T follicular helper cell (primary cell): ENCODE measurements around the gene PKDCC.

Experiments
- DNase-seq: peaks from one replicate; pipeline ENCODE4 v3.0.0-alpha.2; 2020; ENCODE audit warnings: low read depth

PKDCC gene

DNA sequence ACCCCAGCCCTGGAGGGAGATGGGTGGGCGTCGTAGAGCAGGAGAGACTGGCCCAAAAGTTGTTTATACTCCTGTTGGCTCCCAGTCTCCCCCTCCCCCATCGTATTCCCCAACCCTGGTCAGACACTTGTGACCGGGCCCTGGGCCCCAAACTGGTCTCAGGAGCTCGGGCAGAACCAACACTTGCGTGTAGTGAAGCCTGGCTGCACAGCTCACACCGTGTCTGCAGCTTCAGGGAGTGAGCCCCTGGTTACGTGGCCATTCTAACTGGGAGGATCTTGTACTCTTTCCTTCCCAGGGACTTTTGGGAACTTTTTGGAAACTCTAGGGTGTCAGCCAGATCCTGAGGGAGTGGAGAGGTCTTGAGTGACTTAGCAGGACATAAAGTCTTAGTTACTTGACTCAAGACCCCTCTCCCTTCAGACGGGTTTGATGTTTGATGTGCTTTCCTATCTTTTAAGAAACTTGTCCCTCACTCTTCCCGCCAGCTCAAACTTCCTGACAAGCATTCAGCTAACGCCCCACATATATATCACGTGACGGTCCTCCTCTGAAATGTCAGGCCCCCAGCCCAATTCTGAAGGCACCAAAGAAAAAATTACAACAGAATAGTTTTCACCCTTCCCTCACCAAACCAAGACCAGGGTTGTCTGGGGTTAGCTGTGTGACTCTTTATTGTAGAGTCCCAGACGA lies 2.3 kb downstream of the PKDCC start:
- DNase-seq, result no peak

DNA sequence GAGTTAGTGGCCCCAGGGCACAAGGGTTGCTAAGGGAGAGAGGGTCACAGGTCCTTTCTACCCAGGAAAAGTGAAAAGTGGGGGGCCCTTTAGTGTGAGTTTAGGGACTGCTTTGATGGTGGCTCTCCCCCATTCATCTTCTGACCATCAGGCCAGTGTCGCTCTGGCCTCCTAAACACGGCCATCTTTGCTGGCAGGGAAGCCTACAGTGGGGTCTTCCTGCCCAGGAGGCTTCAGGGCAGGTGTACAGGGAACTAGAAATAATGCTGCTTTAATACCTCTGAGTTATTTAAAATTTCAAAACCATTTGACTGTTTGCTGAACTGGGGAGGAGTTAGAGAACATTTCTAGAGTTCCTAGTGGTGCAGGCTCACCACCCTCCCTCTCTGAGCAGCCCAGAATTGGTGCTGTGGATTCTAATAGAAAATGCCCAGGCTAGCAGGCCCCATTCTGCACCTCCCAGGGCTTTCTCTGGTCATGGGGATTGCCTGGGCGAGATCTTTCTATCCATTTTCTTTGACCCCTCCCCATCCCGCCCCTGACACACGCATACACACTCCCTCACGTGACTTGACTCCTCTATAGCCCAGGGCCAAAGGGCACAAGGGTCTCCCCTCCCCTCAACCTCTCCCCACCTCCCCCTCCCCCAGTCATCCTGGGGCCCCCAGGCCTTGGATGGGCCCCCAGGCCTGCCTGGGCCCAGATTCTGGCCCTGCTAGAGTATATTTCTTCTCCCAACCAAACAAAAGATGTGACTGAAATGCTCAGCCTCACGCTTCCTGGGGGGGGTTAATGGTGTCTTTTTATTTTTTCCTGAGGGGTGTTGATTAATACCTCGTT lies 3.1 kb downstream of the PKDCC start:
- DNase-seq, result no peak

DNA sequence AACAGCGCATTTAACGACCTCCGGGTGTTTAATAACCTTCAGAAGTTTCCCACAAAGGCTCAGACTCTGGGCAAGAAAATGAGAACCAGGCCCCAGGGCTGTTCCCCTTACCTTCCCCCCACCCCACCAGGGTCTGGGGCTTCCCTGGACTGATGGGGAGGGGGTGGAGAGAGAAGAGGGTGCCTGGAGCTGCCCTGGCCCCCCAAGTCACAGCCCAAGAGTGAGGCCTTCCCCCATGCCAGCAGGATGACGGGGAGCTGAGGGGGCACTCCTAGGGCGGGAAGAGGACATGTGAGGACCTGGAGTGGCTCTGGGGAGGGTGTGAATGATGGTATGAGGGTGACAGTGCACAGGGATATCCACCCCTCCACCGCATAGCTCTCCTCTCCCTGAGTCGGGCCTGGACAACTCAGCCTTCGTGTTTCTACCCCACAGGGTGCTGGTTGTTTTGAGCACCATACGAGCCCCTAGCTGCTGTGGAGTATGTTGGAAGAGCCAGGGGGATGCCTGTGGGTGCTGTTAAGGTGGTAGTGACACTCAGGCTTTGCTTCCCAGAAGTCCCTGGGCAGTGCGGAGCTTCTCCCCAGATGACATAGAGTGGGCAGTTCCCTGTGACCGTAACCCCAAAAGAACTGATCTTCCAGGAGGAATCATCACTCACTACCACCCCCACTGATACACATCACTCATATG lies 3.9 kb downstream of the PKDCC start:
- no peak for DNase-seq

DNA sequence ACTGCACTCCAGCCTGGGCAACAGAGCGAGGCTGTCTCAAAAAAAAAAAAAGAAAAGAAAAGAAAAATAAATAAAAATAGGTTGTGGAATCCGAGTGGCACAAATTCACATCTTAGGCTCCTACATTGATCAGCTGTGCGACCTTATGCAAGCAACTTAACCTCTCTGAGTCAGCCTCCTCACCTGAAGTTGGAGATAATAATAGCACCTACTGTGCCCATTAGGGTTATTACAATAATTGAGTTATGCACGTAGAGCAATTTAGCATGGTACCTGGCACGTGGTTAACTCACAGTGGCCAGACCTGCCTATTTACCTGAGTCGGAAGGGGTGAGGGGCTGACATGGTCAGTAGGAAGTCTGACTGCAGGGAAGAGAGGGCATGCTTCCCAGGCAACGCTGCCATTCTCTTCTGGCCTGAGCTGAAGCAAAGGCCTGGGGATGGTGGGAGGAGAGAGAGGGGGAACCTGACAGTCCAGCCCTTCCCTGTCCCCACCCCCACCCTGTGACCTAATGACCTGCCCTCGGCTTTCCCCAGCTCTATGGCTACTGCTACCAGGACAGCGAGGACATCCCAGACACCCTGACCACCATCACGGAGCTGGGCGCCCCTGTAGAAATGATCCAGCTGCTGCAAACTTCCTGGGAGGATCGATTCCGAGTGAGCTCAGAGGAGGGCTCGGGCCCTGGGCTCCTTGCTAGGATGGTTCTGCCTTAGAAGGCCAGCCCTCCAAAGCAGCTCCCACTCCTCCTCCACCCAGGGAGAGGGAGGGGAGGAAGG lies 5.1 kb downstream of the PKDCC start:
- DNase-seq, result no peak

DNA sequence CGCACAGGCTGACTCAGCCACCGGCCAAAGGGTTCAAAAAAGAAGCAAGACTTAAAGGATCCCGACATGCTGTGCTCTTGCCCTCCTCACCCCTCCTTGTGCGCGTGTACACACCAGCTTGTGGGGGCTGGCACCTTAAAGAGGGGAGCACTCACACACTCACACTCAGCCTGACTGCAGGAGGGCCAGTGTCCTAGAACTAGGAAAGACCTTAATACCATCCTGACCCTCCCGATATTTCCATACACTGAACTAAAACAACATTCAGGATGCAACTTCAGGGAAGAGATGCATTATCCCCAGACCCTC lies 5.6 kb downstream of the PKDCC start:
- no peak for DNase-seq

DNA sequence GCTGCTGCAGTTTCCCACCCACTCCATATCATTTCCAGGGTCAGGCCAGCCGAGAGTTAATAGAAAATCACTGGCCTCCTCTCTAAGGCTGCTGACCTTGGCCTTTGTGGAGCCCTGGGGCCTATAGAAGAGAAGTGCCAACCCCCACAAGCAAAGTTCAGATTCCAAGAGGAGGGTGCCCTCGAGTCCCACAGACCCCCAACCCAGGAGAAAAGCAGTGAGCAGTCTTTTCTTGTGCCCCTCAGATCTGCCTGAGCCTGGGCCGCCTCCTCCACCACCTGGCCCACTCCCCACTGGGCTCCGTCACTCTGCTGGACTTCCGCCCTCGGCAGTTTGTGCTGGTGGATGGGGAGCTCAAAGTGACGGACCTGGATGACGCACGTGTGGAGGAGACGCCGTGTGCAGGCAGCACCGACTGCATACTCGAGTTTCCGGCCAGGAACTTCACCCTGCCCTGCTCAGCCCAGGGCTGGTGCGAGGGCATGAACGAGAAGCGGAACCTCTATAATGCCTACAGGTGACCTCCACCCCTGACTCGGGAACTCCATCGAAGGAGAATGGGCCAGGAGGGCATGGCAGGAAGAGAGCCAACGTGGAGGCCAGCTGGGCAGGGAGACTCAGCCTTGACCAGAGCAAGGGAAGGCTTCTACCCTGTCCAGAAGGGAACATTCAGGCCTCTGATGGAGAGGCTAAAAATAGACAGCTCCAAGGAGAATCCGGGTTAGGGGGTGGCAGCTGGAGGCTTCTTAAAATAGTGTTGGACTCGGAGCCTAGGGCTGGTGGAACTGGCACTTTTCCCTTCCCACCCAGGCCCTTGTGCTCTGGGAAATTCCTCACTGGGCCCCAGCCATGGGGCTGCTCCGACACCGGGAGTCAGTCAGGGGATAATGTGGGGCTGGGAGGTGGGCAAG lies 6.2 kb downstream of the PKDCC start:
- DNase-seq, result no peak

DNA sequence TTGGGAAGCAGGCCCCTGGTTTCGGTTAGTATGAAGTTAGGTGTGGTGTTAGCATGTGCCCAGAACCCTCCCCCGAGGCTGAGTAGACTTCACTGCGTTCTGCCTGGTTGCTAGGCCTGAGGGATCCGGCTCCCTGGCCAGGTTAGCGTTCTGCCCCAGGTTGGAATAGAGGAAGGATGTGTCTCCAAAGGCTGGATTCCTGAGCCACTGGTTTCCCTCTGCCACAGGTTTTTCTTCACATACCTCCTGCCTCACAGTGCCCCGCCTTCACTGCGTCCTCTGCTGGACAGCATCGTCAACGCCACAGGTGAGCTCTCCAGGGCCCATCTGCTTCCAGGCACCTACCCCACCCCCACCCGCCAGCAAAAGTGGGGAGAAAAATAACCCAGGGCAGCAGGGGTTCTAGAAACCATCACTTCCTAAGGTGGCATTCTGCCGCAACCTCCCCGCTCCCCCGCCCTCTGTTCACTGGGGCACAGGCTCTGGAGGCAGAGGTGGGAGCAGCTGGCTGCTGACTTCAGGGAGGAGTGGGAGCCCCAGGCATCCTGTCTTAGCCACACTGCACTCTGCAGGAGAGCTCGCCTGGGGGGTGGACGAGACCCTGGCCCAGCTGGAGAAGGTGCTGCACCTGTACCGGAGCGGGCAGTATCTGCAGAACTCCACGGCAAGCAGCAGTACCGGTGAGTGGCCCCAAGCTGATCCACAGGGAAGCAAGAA lies 7.1 kb downstream of the PKDCC start:
- DNase-seq, result no peak

DNA sequence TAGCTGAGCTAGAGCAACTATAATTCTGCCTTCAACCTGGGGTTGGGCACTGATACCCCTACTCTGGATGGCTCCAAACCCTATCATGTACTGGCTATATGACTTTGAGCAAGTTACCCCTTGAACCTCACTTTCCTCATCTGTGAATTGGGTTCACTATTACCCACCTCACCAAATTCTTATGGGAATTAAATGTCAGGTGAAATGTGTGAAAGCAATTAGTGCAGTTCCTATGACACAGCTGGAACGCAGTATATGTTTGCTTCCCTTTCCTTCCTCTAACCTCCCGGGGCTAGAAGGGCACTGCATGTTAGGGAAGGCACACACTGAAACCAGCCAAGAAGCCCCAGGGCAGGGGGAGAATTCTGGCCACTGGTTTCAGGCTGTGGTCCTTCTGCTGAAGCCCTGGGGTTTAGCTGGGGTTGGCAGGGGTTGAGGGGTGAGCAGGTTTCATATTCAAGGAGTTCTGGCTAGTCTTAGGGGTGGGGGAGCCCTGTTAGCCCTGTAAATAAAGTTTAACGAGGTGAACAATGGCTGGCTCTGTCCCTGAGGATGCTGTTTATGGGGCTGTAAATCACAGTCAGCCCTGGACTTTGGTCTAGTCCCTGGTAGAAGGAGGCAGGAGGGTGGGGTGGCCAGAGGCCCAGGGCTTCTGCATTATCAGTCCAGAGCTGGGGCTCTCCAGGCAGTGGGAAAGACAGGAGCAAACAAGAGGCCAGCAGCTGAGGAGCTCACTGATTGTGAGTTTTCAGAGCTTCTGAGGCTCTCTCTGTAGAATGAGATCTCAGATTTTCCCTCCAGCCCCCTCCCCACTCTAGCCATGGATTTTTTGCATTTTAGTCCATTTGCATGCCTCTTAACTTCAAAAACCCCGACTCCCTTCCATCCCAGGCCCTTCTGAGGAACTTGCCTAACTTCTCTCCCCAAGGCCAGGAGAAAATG lies 8.0 kb downstream of the PKDCC start:
- DNase-seq, result no peak

DNA sequence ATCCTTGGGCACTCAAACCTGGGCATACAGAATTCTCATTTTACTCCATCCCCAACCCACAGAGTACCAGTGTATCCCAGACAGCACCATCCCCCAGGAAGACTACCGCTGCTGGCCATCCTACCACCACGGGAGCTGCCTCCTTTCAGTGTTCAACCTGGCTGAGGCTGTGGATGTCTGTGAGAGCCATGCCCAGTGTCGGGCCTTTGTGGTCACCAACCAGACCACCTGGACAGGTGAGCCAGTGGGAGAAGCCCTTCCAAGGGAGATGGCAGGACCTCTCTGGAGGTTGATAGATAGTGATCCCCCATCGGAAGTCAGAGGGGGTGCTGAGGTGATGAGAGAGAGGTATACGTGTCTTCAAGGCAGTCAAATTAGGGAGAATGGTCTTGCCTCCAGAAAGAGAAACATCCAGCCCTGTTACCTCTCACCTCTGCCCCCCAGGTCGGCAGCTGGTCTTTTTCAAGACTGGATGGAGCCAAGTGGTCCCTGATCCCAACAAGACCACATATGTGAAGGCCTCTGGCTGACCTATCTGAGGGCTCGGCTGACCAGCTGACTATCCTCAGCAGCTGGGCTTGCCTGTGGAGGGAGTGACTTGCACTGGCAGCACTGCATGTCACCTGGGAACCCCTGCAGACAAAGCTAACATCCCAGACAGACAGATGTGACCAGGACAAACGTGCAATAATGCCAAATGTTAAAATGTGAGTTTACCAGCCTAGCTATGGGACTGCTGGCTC lies 9.5 kb downstream of the PKDCC start:
- no peak for DNase-seq

DNA sequence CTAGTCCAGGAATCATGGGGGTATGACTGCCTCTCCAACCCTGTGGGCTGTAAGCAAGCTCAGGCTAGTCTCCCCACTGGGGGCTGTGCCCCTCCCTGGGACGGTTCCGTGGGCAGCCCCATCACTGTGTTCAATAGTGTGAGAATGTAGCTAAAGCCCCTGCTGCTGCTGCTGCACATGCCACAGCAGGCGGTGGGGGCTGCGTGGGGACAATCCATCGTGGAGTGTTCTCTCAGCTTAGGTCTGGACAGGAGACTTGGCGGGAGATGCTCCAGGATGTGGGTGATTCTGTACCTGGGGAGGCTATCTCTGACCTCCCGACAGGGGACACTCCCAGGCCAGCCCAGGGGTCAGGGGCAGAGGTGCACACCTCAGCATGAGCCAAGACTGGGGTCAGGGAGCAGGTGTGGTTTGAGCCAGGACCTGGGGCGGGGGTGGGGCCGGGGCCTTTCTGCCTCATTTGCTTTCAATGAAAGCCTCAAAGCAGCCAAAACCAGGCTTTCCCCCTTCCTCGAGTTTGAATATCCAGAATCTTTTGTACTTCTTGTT lies 10.2 kb downstream of the PKDCC start:
- no peak for DNase-seq

DNA sequence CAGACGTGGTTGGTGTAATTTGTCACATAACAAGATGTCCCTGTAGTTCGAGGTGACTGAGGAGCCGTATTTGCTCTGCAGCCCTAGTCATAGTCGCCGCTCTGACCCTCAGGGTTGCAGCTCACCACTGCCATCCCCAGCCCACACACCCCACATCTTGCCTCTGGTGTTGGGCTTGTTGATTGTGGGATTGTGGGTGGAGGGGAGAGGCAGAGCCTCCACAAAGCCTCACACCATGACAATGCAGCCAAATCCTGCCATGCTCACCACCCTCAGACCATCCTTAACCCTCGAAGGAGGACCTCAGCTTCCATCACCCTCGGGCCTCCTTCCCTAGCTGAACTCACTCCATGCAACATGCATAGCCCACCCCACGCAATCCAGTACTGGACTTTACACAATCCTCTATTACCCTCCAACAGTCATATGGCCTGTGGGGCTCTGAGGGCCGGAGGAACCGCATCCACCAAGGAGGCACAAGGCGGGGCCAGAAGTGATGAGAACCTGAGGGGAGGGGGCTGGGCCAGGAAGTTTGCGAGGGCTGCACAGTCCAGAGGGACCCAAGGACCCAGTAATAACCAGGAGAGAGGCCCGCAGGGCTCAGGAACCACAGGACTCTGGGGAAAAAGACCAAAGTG lies 11.6 kb downstream of the PKDCC start:
- no peak for DNase-seq

DNA sequence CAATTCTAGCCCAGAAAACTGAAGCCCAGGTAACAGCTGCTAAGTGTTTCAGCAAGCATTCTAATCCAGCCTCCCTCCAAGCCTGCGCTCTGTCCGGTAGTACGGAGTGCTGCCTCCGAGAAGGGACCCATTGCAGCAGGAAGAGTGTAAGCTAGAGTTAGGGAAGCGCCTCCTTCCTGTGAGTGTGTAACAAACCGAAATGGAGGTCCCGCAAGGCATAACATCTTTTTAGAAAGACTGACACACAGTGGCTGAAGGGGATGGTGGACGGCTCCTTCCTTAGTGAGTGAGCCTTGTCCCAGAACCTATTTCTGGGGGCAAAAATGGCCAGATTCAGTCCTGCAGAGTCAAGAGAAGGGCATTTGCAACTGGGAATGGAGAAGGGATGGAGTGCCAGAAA lies 12.2 kb downstream of the PKDCC start:
- no peak for DNase-seq

DNA sequence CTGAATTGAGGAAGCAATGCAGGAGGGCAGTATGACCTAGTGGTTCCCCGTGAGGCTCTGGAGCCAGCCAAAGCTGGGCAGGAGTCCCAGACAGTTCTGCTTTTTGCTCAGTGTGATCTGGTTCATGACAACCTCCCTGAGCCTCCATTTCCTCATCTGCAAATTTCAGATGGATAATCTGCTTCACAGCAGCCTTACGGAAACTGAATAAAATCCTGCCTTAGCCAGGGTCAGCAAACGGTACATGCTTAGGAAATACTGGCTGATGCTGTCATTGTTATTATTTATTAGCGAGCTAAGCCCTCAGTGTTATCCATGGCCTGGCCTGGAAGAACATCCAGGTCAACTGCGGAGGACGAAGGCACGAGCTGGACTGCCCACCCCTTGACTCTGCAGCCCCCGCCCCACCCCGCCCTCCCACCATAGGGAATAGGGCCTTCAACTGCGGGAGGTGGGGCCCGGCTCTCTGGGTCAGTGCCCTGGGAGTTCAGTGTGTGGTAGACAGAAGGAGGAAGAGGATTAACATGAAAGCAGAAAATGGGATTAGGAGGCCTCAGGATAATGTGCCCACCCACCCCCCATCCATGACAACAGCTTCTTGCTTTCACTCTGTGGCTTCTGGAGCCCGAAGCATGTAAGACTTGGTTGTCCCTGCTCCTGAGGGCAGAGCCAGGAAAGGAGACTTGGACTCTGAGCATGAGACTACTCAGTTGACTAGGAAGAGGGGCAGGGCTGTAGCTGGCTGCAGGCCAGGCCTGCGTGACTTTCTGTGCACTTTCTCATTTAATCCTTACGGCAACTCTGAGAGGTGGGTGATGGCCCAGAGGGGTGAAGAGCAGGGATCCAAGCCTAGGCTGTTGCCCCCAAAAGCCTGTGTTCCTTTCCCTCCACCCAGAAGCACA lies 13.1 kb downstream of the PKDCC start:
- DNase-seq, result no peak

DNA sequence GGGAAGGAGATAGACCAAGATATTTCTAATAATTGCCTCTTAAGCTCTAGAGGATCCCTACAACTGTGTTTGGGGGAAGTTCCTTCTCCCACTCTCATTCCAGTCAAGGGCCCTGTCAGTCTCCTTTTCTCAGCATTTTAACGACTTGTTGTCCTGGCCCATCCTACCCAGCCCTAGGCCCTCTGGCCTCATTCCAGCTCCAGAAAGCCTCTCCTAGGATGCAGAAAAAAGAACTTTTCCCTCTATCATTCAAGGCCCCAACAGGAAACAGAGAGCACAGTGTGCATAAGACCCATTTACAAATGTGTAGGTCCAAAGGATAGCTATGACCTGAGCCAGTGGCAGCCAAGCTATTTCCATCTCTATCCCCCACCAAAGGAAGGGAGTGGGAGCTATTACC lies 14.0 kb downstream of the PKDCC start:
- DNase-seq, result no peak

DNA sequence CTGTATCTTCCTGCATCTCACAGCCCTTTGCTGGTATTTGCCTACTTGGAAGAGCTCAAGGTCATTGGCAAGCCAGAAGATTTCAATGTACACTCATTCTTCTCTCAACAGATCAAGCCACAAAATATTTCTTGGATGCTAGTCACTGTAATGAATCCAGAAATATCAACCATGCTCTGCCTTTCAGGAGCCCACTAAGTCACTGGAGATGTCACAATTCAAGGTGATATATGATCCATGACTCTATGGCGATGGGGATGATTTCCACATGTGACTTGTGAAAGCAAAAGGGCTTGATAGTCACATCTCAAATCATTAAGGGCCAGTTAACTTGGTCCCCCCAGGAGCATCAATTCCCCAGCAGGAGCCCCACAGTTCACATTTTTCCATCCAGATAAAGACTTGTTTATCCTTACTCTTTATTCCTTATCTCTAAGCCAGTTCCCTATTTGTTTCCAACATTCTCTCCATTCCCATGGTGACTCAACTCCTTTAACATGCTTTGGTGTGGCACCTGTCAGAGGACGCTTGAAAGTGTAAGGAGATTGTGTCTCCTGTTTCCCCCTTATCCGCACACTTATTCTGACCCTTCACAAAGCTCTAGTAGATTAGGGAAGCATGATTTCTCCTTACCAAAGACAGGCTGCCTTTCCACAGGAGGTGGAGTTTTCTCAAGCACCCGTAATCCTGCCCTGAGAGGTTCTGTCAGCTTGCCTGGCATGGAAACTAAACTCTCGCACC lies 15.8 kb downstream of the PKDCC start:
- no peak for DNase-seq

DNA sequence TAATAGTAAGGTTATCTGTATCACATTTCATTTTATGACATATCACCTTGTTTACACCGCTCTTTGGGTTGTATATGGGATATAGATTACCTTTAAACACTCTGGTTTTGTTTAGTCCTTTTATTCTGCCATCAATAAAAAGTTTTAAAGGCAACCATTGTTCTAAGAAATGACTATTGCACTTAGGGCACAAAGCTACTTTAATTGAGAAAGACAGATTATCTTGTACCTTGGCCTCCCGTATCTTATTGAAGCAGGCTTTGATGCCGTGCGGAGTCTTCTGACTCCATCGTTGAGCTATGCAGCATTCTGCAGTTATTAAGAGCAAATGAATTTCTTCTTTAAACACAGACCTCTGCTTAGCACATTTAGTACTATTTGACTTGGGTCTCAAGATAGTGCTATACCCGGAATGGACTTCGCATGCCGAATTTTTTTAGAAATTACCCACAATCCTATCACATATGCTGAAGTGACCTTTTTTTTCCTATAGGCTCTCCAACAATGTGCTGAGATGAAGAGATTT lies 16.7 kb downstream of the PKDCC start:
- no peak for DNase-seq
